GM21723 (cell line): ENCODE data around the gene FKBP11.
"Not testable (repeated sequence)": the region's sequence is repeated elsewhere in the genome, so short reads cannot be mapped to it uniquely, and the experiment has no call there.

Experiments used
- ATAC-seq: cut with Tn5 transposase; IDR thresholded peaks from one replicate; pipeline ENCODE4 v1.9.1; 2021; ENCODE audit warnings: mild to moderate bottlenecking, moderate library complexity; ENCODE audit not compliant: unreplicated experiment

The FKBP11 gene

DNA sequence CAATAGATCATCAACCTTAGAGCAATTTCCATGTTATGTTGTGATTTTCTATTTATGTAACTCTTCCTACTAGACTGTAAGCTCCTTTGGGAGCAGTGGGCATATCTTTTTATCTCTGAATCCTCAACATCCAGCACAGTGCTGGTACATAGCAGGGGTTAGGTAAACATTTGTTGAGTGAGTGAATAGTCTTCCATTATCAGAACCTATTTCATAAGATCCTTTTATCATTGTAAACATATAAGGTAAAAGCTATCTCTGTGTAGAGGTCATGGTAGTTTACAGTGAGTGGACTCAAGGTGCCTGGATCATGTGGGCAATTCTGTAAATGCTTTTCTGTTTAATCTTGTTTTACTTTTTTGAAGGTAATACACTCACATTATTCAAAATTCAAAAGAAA lies 15.1 kb downstream of the FKBP11 start:
- ATAC-seq: no peak

DNA sequence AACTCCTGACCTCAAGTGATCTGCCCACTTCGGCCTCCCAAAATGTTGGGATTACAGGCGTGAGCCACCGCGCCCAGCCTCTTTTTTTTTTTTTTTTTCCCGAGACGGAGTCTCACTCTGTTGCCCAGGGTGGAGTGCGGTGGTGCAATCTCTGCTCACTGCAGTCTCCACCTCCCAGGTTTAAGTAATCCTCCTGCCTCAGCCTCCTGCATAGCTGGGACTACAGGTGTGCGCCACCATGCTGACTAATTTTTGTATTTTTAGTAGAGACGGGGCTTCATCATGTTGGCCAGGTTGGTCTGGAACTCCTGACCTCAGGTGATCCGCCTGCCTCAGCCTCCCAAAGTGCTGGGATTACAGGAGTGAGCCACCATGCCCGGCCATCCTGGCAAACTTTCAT lies 15.6 kb downstream of the FKBP11 start:
- not testable (repeated sequence) for ATAC-seq

- no peak for ATAC-seq
Observed at GRCh38 chr12:48907245-48907644, 18.0 kb downstream of the FKBP11 start.

DNA sequence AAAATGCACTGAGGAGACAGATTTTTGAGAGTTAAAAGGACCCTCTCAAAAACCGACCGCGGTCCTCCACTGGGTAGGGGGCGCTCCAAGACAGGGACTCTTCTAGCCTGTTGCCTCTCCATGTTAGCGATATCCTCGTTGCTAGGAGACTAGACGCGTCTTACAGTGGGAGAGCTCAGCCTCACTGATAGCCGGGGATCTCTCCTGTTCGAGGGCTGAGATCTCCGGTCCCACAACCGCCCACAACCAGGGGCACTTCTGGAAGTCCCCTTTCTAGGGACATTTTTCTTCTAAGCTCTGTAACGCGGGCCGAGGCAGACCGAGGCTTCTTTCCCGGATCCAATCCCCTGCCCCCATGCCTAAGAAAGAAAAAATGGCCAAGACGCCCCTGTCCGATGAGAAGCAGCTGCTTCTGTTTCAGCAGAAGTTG lies 21.3 kb downstream of the FKBP11 start:
- no peak for ATAC-seq

GRCh38 chr12:48903363-48903981 lies 21.8 kb downstream of the FKBP11 start:
- ATAC-seq: no peak

DNA sequence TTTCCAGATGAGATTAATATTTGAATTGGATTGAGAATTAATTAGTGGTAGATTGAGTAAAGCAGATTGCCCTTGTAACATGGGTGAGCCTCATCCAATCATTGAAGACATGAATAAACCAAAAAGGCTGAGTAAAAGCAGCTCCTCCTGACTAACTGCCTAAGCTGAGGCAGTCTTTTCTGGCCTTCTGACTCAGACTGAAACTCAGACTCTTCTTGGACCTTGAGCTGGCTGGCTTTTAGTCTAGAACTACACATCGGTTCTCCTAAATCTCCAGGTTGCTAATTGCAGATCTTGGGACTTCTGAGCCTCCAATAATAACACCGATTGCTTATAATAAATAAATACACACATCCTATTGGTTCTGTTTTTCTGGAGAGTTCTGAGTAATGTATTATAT lies 24.0 kb downstream of the FKBP11 start:
- no peak for ATAC-seq

- ATAC-seq: no peak
Observed at GRCh38 chr12:48899651-48900050, 25.6 kb downstream of the FKBP11 start.

GRCh38 chr12:48894271-48894670 lies 31.0 kb downstream of the FKBP11 start:
- no peak for ATAC-seq

GRCh38 chr12:48890657-48891418 lies 34.5 kb downstream of the FKBP11 start:
- no peak for ATAC-seq

DNA sequence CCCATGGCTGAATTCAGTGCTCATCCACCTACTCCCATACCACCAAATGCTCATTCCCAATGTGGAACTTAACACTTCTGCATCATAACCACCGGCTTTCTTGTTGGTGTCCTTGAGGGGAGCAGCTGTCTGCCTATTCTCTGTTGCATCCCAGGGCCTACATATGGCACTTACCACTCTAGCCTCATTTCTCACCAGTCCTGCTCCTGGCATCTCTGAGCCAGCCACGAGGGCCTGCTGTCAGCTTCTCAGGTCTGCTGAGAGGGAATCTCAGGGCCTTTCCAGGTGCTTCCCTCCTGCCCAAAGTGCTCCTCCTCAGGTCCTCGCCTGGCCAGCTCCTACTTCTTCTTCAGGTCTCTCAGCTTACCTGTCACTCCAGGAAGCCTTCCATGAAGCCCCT lies 35.6 kb downstream of the FKBP11 start:
- ATAC-seq: no peak

- ATAC-seq: no peak
Observed at GRCh38 chr12:48883305-48884161, 41.8 kb downstream of the FKBP11 start.

- ATAC-seq: no peak
Observed at GRCh38 chr12:48882972-48883304, 42.4 kb downstream of the FKBP11 start.

GRCh38 chr12:48882315-48882687 lies 43.0 kb downstream of the FKBP11 start:
- ATAC-seq: no peak

- ATAC-seq: no peak
Observed at GRCh38 chr12:48881686-48882314, 43.5 kb downstream of the FKBP11 start.

GRCh38 chr12:48880647-48881046 lies 44.6 kb downstream of the FKBP11 start:
- ATAC-seq: no peak

DNA sequence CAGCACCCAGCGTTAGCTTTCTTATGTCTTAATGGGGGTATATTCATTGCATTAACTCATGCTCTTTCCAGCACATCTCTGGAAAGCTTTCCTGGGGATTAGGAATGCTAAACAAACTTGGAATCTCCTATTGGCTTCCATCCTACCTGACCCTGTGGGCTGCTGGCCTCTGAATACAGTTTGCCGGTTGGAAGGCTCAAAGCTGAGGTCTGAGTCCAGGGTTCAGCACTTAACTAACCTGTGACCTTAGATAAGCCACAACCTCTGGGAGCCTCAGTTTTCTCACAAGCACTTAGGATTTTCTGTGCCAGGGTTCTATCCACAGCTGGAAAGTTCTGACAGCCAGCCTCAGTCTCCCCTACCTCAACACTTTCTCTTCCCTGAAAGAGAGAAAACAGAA lies 46.7 kb downstream of the FKBP11 start:
- ATAC-seq: no peak

GRCh38 chr12:48875944-48876515 lies 49.3 kb downstream of the FKBP11 start:
- no peak for ATAC-seq

- not testable (repeated sequence) for ATAC-seq
Observed at GRCh38 chr12:48873534-48873933, 51.8 kb downstream of the FKBP11 start.

DNA sequence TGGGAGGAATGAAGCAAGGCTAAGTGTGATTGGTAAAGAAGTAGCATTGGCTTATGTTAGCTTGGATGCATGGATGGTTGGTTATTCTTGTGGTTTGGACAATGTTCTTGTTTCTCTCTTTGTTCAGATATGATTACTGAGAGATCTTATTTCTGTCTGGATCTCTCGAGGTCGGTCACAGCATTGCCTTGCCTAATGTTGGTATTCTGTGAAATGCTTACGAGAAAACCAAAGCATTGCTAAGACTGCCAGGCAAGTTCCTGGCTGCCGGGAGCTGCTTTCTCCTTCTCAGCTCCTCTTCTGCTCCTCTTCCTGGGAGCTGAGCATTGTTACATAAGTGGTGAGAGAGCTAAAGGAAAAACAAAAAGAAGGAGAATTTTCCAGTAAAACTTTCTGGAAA lies 52.2 kb downstream of the FKBP11 start:
- no peak for ATAC-seq
